ENCODE results near the gene TCF7L1.

Gene TCF7L1

DNA sequence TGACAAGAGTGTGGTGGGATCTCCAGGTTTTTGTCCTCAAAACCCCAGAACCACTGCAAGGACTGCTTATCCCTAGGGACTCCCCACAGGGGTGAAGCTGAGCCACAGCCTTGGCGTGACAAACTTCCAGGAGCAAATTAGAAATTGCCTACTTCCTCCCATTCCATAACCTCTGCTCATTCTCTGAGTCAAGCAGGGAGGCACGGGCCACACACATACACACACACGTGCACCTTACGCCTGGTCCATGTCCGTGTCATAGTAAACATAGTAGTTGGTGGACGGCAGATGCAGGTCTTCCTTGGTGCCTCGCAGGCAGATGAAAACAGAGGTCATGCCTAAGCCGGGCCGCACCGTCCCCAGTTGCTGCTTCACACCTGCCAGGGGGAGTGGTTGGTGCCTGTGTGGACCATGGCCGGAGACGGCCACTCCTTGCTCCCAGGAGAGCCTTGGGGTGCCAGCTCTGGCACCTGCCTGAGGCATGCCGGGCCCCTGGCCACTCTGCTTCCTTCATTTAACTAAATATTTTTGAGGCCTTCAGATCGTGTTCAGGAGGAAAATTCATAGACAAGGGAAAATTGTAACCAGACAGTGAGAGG lies 211.3 kb downstream of the TCF7L1 start:
- TF ChIP-seq, protein P1, sequence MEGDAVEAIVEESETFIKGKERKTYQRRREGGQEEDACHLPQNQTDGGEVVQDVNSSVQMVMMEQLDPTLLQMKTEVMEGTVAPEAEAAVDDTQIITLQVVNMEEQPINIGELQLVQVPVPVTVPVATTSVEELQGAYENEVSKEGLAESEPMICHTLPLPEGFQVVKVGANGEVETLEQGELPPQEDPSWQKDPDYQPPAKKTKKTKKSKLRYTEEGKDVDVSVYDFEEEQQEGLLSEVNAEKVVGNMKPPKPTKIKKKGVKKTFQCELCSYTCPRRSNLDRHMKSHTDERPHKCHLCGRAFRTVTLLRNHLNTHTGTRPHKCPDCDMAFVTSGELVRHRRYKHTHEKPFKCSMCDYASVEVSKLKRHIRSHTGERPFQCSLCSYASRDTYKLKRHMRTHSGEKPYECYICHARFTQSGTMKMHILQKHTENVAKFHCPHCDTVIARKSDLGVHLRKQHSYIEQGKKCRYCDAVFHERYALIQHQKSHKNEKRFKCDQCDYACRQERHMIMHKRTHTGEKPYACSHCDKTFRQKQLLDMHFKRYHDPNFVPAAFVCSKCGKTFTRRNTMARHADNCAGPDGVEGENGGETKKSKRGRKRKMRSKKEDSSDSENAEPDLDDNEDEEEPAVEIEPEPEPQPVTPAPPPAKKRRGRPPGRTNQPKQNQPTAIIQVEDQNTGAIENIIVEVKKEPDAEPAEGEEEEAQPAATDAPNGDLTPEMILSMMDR (IDR thresholded peaks at IDR 0.05; ENCODE audit: borderline replicate concordance, insufficient read depth, low read depth, low read length): no peak
- H3K4me3 ChIP-seq (ENCODE audit: low read depth, low read length): no peak overlapping the region

DNA sequence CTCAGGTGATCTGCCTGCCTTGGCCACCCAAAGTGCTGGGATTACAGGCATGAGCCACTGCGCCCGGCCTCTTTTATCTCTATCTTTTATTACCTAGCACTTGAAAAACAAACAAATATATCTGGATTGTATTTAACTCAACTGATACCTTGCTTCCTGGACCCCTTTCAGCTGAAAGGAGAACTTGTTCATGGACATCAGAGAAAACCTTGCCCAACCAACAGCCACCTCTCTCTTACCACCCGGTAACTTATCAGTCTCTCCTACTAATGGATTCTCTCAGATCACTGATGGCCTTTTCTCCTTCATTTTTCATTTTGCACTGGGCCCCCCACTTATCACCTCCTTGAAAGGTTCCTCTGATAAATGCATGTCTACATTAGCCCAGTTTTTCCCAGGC lies 214.4 kb downstream of the TCF7L1 start:
- TF ChIP-seq, protein P1 (IDR thresholded peaks at IDR 0.05; ENCODE audit: borderline replicate concordance, insufficient read depth, low read depth, low read length): no peak
- no peak overlapping the region for H3K4me3 ChIP-seq (ENCODE audit: low read depth, low read length)

DNA sequence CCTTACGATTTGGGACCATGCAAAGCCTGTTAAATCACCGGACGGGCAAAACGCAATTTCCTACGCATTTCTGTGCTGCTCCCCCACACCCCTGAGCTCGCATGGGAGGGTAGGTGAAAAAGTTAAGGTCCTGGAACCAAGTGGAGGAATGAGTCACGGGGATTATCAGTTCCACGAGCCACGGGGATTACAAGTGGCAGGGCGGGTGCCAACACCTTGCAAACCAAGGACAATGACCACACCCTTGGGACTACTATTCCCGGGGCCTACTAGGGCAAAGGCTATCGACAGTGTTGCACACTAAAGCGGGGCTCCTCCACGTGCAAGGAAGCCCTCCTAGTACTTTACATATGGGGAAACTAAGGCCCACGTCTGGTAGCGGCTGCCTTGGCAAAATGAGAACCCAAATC lies 220.7 kb downstream of the TCF7L1 start:
- TF ChIP-seq, protein P1 (IDR thresholded peaks at IDR 0.05; ENCODE audit: borderline replicate concordance, insufficient read depth, low read depth, low read length): no peak
- H3K4me3 ChIP-seq (ENCODE audit: low read depth, low read length): peak overlapping the region; percentile 55

DNA sequence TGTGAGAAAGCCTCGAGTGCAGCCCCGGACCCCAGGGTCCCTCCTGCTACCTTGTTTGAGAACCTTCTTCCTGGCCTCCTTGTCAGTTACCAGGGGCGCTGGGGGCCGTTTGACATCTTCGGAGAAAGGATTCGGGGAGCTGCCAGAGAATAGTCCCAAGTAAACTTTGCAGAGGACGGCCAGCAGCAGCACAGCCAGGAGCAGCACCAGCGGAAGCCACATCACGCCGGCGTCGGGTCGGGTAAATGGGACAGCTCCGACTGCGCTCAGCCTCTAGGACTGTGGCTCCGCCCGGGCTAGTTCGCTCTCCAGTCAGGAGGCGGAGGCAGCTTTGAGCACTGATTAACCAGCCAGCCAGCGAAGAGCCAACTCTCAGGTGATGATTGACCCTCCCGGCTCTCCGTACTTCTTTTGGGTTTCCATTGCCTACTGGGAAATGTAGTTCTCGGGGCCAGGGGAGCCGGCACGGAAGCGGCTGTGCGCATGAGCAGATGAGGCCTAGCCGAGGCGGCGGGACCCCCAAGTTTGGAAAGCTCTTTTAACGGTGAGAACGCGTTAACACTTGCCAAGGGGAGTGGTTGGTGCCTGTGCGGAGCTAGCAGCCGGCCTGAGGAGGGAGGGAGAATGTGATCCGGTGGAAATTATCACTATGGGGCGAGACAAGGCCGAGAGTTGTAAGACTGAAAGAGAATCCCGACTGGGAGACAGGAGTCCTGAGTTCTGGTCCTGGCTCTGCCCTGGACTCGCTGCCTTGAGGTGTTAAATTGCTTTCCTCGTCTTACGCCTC lies 221.3 kb downstream of the TCF7L1 start, which contains the start of the genes ELMOD3 and RETSAT:
Gene ELMOD3 (plus strand): TSS at position 484 of the 787 bp plus-strand sequence. CDS start 2,430 bp downstream, outside the sequence.
Gene RETSAT (minus strand): TSS at position 243 of the 787 bp plus-strand sequence. CDS start 21 bp downstream, at position 222.
- TF ChIP-seq, protein P1 (IDR thresholded peaks at IDR 0.05; ENCODE audit: borderline replicate concordance, insufficient read depth, low read depth, low read length): no peak
- peak within 1 kb of the TSS; percentile 68 for H3K4me3 ChIP-seq (ENCODE audit: low read depth, low read length)

DNA sequence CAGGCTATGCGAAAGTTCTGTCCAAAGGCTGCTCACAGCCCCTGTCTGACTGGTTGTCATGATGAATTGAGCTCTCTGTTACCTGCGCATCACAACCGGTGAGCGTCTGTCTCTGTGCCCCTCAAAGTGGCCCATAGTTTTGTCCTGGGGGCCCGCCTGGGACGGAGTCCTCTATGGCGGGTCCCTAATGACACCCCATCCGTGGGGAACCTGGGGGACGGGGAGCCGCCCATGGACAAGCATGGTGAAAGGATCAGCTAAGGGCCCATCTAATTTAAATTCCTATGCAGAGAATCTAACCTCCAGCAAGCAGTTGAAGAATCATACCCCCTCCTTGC lies 221.8 kb downstream of the TCF7L1 start:
- TF ChIP-seq, protein P1 (IDR thresholded peaks at IDR 0.05; ENCODE audit: borderline replicate concordance, insufficient read depth, low read depth, low read length): no peak
- peak overlapping the region; percentile 68 for H3K4me3 ChIP-seq (ENCODE audit: low read depth, low read length)

DNA sequence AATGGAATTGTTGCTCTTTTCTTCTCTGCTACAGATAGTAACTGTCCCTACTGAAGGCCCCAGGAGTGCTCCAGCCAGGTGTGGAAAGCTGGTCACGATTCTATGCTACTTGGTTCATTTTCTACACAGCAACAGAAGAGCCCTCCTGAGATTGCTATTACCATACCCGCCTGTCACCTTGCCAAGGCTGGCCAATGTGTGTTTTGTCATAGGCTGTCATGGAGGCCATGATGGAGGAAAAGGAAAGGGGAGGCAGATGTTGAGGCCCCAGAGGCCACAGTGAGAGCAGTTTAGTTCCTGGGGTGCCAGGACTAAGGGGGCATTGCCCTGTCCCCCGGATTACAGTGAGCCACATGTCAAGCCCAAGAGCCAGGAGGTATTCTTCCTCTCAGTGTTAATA lies 222.3 kb downstream of the TCF7L1 start:
- TF ChIP-seq, protein P1 (IDR thresholded peaks at IDR 0.05; ENCODE audit: borderline replicate concordance, insufficient read depth, low read depth, low read length): no peak
- peak overlapping the region; percentile 68 for H3K4me3 ChIP-seq (ENCODE audit: low read depth, low read length)

DNA sequence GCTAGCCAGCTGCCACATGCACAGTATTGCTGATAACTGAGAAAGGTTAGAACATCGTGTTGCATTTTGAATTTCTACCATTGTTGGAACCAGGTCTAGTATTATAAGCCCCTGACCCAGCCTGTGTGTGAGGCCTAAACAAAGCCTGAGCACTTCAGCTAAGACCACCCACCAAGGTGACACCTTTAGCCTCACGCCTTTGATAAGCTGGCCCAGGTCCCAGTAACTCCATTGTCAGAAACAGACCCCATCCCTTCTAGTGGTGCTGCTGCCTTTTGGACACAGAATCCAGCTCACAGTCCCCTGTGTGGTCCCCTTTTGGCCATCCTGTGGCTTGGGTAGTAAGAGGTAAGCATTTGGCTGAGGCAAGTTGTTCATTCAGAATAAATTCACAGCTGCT lies 223.0 kb downstream of the TCF7L1 start:
- TF ChIP-seq, protein P1 (IDR thresholded peaks at IDR 0.05; ENCODE audit: borderline replicate concordance, insufficient read depth, low read depth, low read length): no peak
- no peak overlapping the region for H3K4me3 ChIP-seq (ENCODE audit: low read depth, low read length)
